Stimulated activated CD8-positive, alpha-beta memory T cell treated with anti-CD3 and anti-CD28 coated beads, Interleukin-4, amount 100 ng/mL, for 48 hours (primary cell): ENCODE measurements around the gene FGB.
"Not testable (repeated sequence)": the region's sequence is repeated elsewhere in the genome, so short reads cannot be mapped to it uniquely, and the experiment has no call there.

Source experiments
- DNase-seq: peaks from one replicate; pipeline ENCODE4 v3.0.0-alpha.2; 2020

Gene FGB

DNA sequence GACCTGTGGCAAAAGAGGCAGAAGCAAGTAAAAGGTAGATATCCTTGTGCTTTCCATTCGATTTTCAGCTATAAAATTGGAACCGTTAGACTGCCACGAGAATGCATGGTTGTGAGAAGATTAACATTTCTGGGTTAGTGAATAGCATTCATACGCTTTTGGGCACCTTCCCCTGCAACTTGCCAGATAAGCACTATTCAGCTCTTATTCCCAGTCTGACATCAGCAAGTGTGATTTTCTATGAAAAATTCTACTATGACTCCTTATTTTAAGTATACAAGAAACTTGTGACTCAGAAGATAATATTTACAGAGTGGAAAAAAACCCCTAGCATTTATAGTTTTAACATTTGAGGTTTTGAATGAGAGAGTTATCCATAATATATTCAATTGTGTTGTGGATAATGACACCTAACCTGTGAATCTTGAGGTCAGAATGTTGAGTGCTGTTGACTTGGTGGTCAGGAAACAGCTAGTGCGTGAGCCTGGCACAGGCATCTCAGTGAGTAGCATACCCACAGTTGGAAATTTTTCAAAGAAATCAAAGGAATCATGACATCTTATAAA is 3.9 kb downstream of the FGB start:
- DNase-seq = no peak

GRCh38 chr4:154569028-154569427 is 6.2 kb downstream of the FGB start:
- DNase-seq = no peak

- no peak for DNase-seq
These were observed 6.8 kb downstream of the FGB start for GRCh38 chr4:154569584-154569983.

GRCh38 chr4:154573190-154573870 is 10.5 kb downstream of the FGB start:
- DNase-seq = no peak

- DNase-seq = no peak
These were observed 11.5 kb downstream of the FGB start for GRCh38 chr4:154574311-154574710.

DNA sequence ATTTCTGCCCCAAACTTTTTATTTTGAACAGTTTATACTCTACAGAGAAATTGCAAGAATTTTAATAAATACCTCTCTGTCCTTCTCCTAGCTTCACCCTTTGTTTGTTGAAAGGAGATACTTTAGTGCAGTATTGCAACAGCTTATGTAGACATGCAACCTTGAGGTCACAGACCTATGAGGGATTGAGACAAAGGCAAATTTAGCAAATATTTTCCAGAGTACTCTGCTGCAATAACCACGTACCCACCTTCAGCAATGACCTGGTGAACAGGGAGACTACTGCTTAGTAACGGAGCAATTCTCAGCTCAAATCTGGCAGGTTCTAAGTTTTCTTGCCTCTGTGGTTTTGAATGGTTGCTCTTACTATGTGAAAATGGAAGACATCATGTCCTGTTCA is 14.5 kb downstream of the FGB start:
- no peak for DNase-seq

- DNase-seq = no peak
These were observed 16.1 kb downstream of the FGB start for GRCh38 chr4:154578919-154579318.

DNA sequence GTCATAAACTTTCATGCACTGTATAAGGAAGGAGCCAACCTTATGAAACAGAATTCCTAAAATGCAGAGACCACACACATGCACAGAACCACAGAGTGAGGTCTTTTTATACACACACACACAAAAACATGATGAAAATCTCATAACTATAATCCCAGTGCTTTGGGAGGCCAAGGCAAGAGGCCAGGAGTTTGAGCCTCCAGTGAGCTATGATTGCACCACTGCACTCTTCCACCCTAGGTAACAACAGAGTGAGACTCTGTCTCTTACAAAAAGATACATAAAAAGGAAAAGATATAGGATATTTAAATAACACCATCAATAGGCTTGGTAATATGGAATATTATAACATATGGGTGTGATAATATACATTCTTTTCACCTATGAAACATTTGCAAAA is 17.1 kb downstream of the FGB start:
- no peak for DNase-seq

DNA sequence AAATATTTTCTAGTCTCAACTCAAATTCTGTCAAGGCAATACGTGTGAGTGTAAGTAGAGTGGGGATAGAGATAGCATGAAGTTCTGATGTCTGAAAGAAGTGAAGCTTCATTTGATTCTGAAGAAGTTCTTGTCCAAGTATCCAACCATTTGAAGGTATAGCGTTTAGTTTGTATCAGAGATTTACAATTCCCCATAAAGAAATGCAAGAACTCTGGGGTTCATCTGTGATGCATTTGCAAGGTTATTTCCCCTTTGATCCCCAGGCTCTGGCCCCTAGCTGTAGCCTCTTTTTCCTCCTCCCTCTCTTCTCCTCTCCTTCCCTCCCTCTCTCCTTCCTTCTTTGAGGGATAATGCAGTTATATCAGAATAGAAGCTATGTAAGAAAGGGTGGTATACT is 19.9 kb downstream of the FGB start:
- DNase-seq = no peak

GRCh38 chr4:154583230-154583629 is 20.4 kb downstream of the FGB start:
- no peak for DNase-seq

DNA sequence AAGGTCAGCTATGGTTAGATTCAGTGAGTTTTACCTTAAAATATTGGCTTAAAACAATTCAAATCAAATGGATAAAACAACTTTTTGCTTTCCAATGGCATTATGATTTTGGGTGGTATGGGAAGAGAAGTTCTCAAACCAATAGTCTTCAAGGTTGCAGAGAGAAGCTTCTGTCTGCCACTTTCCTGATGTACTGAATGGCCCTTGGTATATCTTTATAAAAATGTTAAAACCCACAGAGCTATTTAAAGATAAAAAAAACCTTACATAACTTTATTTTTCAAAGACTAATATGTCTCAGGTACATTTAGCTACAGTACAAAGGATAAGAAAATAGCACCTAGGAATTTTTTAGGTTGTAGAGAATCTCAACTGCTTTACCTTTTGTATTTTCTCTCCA is 20.9 kb downstream of the FGB start:
- DNase-seq = no peak

GRCh38 chr4:154584259-154584658 is 21.4 kb downstream of the FGB start:
- DNase-seq = no peak

DNA sequence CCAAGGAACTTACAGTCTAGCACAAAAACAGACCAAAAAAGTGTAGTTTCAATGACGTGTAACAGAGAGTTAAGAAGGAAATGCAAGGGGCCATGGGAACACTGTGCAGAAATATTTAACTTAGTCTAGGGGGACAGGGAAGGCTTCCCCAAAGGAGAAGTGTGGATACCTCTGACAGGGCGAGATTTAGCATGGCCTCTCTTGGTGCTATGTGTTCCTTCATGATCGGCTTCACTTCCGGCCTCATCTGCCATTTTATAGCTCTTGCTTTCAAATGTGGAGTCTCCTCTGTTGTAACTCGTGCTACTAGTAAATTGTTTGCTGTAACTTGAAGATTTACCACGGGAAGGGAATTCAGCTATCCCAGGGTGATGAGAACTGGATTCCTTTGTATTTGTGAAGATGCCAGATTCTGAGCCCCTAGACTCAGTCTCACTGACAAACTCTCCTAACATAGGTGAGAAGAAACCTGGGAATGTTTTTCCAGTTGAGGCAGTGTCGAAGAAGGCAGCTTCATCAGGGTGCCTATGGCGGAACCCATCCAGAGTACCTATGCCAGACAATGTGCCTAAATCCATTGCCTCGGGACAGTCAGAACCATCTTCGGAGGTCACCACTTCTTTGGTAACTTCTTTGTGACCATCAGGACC is 22.7 kb downstream of the FGB start:
- DNase-seq = no peak

- no peak for DNase-seq
These were observed 23.7 kb downstream of the FGB start for GRCh38 chr4:154586296-154587033.

GRCh38 chr4:154588198-154588597 is 25.4 kb downstream of the FGB start:
- no peak for DNase-seq

DNA sequence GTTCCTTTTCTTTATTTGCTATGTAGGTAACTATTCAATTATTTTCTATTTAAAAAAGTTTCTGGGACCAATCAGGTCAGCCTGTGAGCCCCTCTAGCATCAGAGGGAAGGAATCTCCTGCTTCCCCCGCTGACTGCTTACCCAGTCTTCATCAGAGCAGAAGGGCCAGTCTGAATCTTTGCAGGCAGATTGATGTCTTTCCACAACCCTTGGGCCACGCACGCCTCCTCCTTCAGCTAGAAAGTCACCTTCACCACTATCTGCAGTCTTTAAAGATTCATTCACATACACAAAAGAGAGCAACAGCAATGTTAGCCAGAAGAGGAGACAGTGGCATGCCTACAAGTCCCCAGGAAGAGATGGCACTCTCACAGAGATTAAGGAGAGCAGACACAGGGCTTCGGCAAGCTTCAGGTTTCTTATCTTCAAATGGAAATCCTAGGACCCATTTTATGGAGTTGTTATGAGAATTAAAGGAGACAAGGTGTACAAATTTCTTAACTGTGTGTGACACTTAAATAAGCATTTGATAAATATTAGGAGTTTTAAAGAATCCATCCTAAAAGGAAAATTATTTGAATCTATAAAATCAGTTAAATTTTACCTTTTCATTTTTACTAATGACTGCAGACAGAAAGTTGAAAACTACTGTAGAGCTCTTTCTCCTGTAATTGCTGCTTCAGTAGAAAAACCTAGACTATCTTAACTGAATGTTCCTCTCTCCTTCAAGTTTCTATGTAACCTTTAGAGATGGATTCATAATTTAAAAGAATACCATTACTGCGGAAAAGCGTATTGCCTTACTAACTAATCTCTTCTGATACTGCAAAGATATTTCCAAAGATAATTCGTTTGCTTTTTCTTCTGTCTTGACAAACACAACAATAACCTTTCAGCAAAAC is 26.7 kb downstream of the FGB start:
- DNase-seq = no peak

- DNase-seq = no peak
These were observed 27.7 kb downstream of the FGB start, which contains the start of gene FGA for GRCh38 chr4:154590329-154591006. Gene FGA, minus strand, starts transcription at chr4:154590742. Its CDS starts 55 bp downstream, at chr4:154590687.

- DNase-seq = no peak
These were observed 29.1 kb downstream of the FGB start for GRCh38 chr4:154591890-154592289.

GRCh38 chr4:154593868-154594267 is 31.1 kb downstream of the FGB start:
- DNase-seq = no peak

DNA sequence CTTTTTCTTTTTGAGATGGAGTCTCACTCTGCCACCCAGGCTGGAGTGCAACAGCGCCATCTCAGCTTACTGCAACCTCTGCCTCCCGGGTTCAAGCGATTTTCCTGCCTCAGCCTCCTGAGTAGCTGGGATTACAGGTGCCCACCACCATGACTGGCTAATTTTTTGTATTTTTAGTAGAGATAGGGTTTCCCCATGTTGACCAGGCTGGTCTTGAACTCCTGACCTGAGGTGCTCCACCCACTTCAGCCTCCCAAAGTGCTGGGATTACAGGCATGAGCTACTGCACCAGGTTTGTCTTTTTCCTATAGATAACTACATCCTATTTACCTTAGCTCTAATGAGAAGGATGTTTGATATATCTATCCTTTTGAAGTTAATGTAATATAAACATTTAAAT is 31.5 kb downstream of the FGB start:
- not testable (repeated sequence) for DNase-seq

GRCh38 chr4:154595807-154596206 is 33.0 kb downstream of the FGB start:
- no peak for DNase-seq

GRCh38 chr4:154597281-154597680 is 34.5 kb downstream of the FGB start:
- not testable (repeated sequence) for DNase-seq
